ENCODE data around the gene NFYC.

DNA sequence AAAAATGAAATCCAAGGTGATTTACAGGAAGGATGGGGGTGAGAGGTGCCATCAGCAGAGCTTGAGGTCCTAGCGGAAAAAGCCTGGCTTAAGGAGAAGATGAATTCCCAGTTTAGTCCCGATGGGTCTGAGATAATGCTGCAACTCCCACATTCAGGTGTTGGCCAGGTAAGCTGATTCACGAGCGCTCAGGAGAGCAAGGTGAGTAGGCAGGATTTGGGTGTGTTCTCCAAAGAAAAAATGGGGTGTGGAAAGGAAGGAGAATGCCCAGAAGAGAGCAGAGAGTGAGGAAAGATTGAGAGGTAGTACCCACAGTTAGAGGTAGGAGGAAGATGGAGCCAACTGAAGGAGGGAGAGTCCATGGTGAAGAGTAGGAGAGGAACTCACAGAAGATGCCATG, 38.5 kb upstream of the NFYC start:
- TF ChIP-seq, protein P1, sequence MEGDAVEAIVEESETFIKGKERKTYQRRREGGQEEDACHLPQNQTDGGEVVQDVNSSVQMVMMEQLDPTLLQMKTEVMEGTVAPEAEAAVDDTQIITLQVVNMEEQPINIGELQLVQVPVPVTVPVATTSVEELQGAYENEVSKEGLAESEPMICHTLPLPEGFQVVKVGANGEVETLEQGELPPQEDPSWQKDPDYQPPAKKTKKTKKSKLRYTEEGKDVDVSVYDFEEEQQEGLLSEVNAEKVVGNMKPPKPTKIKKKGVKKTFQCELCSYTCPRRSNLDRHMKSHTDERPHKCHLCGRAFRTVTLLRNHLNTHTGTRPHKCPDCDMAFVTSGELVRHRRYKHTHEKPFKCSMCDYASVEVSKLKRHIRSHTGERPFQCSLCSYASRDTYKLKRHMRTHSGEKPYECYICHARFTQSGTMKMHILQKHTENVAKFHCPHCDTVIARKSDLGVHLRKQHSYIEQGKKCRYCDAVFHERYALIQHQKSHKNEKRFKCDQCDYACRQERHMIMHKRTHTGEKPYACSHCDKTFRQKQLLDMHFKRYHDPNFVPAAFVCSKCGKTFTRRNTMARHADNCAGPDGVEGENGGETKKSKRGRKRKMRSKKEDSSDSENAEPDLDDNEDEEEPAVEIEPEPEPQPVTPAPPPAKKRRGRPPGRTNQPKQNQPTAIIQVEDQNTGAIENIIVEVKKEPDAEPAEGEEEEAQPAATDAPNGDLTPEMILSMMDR (IDR thresholded peaks at IDR 0.05), result no peak
- TF ChIP-seq POLR2A (IDR thresholded peaks at IDR 0.05), result no peak
- no peak for TF ChIP-seq EP300 (IDR thresholded peaks at IDR 0.05)
